Adrenal gland (tissue), 12 donors: ENCODE measurements around the gene HMCN2. TPM values are rescaled to one million over a fixed set of nuclear protein-coding genes. Genes with fewer than 3 reads are reported as not detected.

ENCODE experiments used
- DNase-seq, 7 donors: peaks; one replicate each; pipeline ENCODE4 v3.0.0-alpha.2; 2019 to 2020
- H3K27ac ChIP-seq, 5 donors: fragments of 200-600 bp; sonication (generic) in 4 of 5; 1 replicate in 3 of 5; 2 replicates in 2 of 5; pipeline versions ENCODE4 v1.5.1 to v1.8.0; 2016 to 2020; ENCODE audit warnings: mild to moderate bottlenecking in 1 of 5
- H3K27me3 ChIP-seq: fragments of 200-600 bp; 2 replicates; pipeline ENCODE4 v1.8.0; 2021
- H3K36me3 ChIP-seq, 2 donors: fragments of 200-600 bp; replicated peaks in 1 of 2; 1 replicate in 1 of 2; 2 replicates in 1 of 2; pipeline versions ENCODE4 v1.5.1 to v1.8.0; 2018 to 2022
- H3K4me1 ChIP-seq, 2 donors: fragments of 200-600 bp; replicated peaks in 1 of 2; 1 replicate in 1 of 2; 2 replicates in 1 of 2; pipeline versions ENCODE4 v1.5.1 to v1.8.0; 2018 to 2021
- H3K4me3 ChIP-seq, 4 donors: fragments of 200-600 bp; sonication (generic) in 3 of 4; one replicate each; pipeline ENCODE4 v1.5.1; 2016 to 2018
- H3K9me3 ChIP-seq, 3 donors: fragments of 200-600 bp; sonication (generic) in 1 of 3; replicated peaks in 1 of 3; 1 replicate in 2 of 3; 2 replicates in 1 of 3; pipeline versions ENCODE4 v1.5.1 to v1.8.0; 2016 to 2021
- CTCF ChIP-seq, 6 experiments: fragments of 450-650 bp in 4 of 6; fragments of 200-600 bp in 2 of 6; sonication (generic) in 1 of 6; IDR thresholded peaks; 1 replicate in 5 of 6; 2 replicates in 1 of 6; pipeline versions ENCODE4 v1.5.1 to v1.8.0; 2016 to 2021; ENCODE audit warnings: antibody characterized with exemption in 6 of 6, mild to moderate bottlenecking in 2 of 6, moderate library complexity in 1 of 6
- POLR2A ChIP-seq, 2 donors: fragments of 450-650 bp; IDR thresholded peaks; one replicate each; pipeline ENCODE4 v1.6.1; 2017; ENCODE audit warnings: antibody characterized with exemption in 2 of 2, mild to moderate bottlenecking in 2 of 2, moderate library complexity in 1 of 2
- WGBS, 4 donors: extraction: QIAGEN DNeasy Blood & Tissue Kit in 2 of 4; methylation state at CpG; one replicate each; pipeline versions ENCODE4 v1.1.5 to v1.1.7; 2013 to 2017; 5-methylcytosine and 5-hydroxymethylcytosine counted together
- intact Hi-C, 2 donors: fragments of 100-400 bp; cut with DNase I; formaldehyde crosslinking; loops; one replicate each; pipeline versions ENCODE4 v1.14.1 to v1.15.0; 2022 to 2023
- polyA plus RNA-seq, 3 donors: library from polyadenylated mRNA; stranded (reverse); fragments of 200-250 nt in 2 of 3; fragments of 350-450 nt in 1 of 3; fragmentation: Illumina TruSeq in 1 of 3; extraction: RNeasy Lipid Tissue Mini Kit (QIAGEN cat#74804) in 1 of 3; gene quantifications; one replicate each; pipeline ENCODE4 v1.2.3, GENCODE V29; 2013 to 2014
- total RNA-seq, 9 donors: library from RNA; depleted of rRNA in 4 of 9; stranded (reverse); fragments of >200 nt in 4 of 9; fragments of 120-200 nt in 1 of 9; fragmentation: NEBNext Ultra II Directional in 1 of 9; extraction: Animal tissue kit (Norgen Biotek cat#: 25700) in 1 of 9; gene quantifications; one replicate each; pipeline versions ENCODE4 v1.1.0 to v1.2.4, GENCODE V29; 2013 to 2023
- donor health status: healthy with polysubstance abuse.
- donor health status: Bipolar disorder and iron deficiency.
- donor health status: DM: yes; HTN: yes; CAD: no.
- donor health status: DM: no; HTN: no; CAD: no.
- donor health status: DM: no; HTN: no; CAD: no.
- donor health status: DM: yes; HTN: yes; CAD: no.

The HMCN2 gene
- total and polyA plus RNA-seq, 12 donors, result 0.05 to 25.8 (median 0.42) TPM; not detected in 1

GRCh38 chr9:130309689-130310455 is 44.3 kb downstream of the HMCN2 start:
- Histone ChIP-seq H3K27me3 (no peaks in the 10 kb centered on the region), H3K4me1 (no peaks in the 10 kb centered on the region), H3K9me3 (no peaks in the 10 kb centered on the region), H3K27ac (no peak overlapping the region), H3K36me3 (no peaks in the 10 kb centered on the region), H3K4me3 (no peak overlapping the region)
- no peak for DNase-seq
- 85 to 93% (median 89%) methylated on average over 7 to 13 of the region's 13 CpGs for WGBS, 4 donors
- intact Hi-C loops, result no loop called here
- TF ChIP-seq CTCF (IDR thresholded peaks at IDR 0.05) (no peak), POLR2A (IDR thresholded peaks at IDR 0.05) (no peak)

- no peak overlapping the region for H3K4me3 ChIP-seq
- H3K27me3 ChIP-seq, result no peaks in the 10 kb centered on the region
- no peak overlapping the region for H3K27ac ChIP-seq
- TF ChIP-seq CTCF (IDR thresholded peaks at IDR 0.05) (no peak), POLR2A (IDR thresholded peaks at IDR 0.05) (no peak)
- 76 to 87% (median 84%) methylated on average over 8 to 9 of the region's 9 CpGs for WGBS, 4 donors
- H3K36me3 ChIP-seq, result no peaks in the 10 kb centered on the region
- DNase-seq, result no peak
- intact Hi-C loops, result no loop called here
- H3K4me1 ChIP-seq, result no peaks in the 10 kb centered on the region
- H3K9me3 ChIP-seq, result no peaks in the 10 kb centered on the region
These were observed 44.9 kb downstream of the HMCN2 start for GRCh38 chr9:130310456-130310855.

- 79 to 93% (median 85%) methylated on average over 8 to 10 of the region's 10 CpGs for WGBS, 4 donors
- Histone ChIP-seq H3K27me3 (no peaks in the 10 kb centered on the region), H3K36me3 (no peaks in the 10 kb centered on the region), H3K4me3 (no peak overlapping the region), H3K9me3 (no peaks in the 10 kb centered on the region), H3K27ac (no peak overlapping the region), H3K4me1 (no peaks in the 10 kb centered on the region)
- TF ChIP-seq CTCF (IDR thresholded peaks at IDR 0.05) (no peak), POLR2A (IDR thresholded peaks at IDR 0.05) (no peak)
- no peak for DNase-seq
- intact Hi-C loops, result no loop called here
These were observed 45.4 kb downstream of the HMCN2 start for GRCh38 chr9:130311003-130311402.

GRCh38 chr9:130311408-130312140 is 46.0 kb downstream of the HMCN2 start:
- intact Hi-C loops, result no loop called here
- H3K27ac ChIP-seq, result no peak overlapping the region
- TF ChIP-seq CTCF (IDR thresholded peaks at IDR 0.05) (no peak), POLR2A (IDR thresholded peaks at IDR 0.05) (no peak)
- no peaks in the 10 kb centered on the region for H3K27me3 ChIP-seq
- 63 to 72% (median 70%) methylated on average over 12 to 14 of the region's 14 CpGs for WGBS, 4 donors
- no peaks in the 10 kb centered on the region for H3K4me1 ChIP-seq
- no peaks in the 10 kb centered on the region for H3K36me3 ChIP-seq
- no peak overlapping the region for H3K4me3 ChIP-seq
- DNase-seq, result no peak
- H3K9me3 ChIP-seq, result no peaks in the 10 kb centered on the region
